ENCODE results near the gene HEATR5B.

The HEATR5B gene

GRCh38 chr2:36963106-36963505 is 121.1 kb downstream of the HEATR5B start:
- Histone ChIP-seq H3K9me3 (replicated peaks; ENCODE audit: insufficient read depth, low read length) (no peaks in the 10 kb centered on the region), H3K4me3 (ENCODE audit: low read length) (no peak overlapping the region), H3K9ac (ENCODE audit: low read length) (no peak overlapping the region), H3K36me3 (replicated peaks; ENCODE audit: insufficient read depth, low read length) (no peaks in the 10 kb centered on the region; the same call in 1 of the 2 replicates), H3K79me2 (ENCODE audit: low read length) (peaks cover 62% of the 10 kb centered on the region), H3K4me1 (ENCODE audit: low read length) (peaks cover 17% of the 10 kb centered on the region), H3K4me2 (ENCODE audit: low read depth, low read length) (no peak overlapping the region), H3K9me2 (replicated peaks; ENCODE audit: insufficient read depth, low read length) (no peaks in the 10 kb centered on the region), H3K27me3 (replicated peaks; ENCODE audit: insufficient read depth, low read length) (no peaks in the 10 kb centered on the region), H4K20me1 (ENCODE audit: insufficient read depth, low read length) (no peaks in the 10 kb centered on the region), H2AFZ (ENCODE audit: low read length) (no peak overlapping the region), H3K27ac (ENCODE audit: low read length) (no peak overlapping the region), H3F3A (ENCODE audit: insufficient read depth, low read length) (peaks cover 19% of the 10 kb centered on the region)
- no peak for TF ChIP-seq EZH2 (optimal IDR thresholded peaks at IDR 0.05; ENCODE audit: low read depth, low read length)
- no peak for TF ChIP-seq EZH2phosphoT487 (IDR thresholded peaks at IDR 0.05; ENCODE audit: low read length)
- TF ChIP-seq CTCF (IDR thresholded peaks at IDR 0.05; ENCODE audit: low read length), result no peak
- no peak for DNase-seq

GRCh38 chr2:36960773-36961172 is 123.4 kb downstream of the HEATR5B start:
- no peaks in the 10 kb centered on the region for H3K27me3 ChIP-seq (replicated peaks; ENCODE audit: insufficient read depth, low read length)
- H2AFZ ChIP-seq (ENCODE audit: low read length), result no peak overlapping the region
- H3K4me3 ChIP-seq (ENCODE audit: low read length), result no peak overlapping the region
- no peak overlapping the region for H3K27ac ChIP-seq (ENCODE audit: low read length)
- H4K20me1 ChIP-seq (ENCODE audit: insufficient read depth, low read length), result no peaks in the 10 kb centered on the region
- H3K9me3 ChIP-seq (replicated peaks; ENCODE audit: insufficient read depth, low read length), result no peaks in the 10 kb centered on the region
- no peak for DNase-seq
- H3K4me1 ChIP-seq (ENCODE audit: low read length), result peaks cover 10% of the 10 kb centered on the region
- H3K9ac ChIP-seq (ENCODE audit: low read length), result no peak overlapping the region
- TF ChIP-seq CTCF (IDR thresholded peaks at IDR 0.05; ENCODE audit: low read length) (no peak), EZH2 (optimal IDR thresholded peaks at IDR 0.05; ENCODE audit: low read depth, low read length) (no peak)
- peaks cover 76% of the 10 kb centered on the region for H3K79me2 ChIP-seq (ENCODE audit: low read length)
- H3K4me2 ChIP-seq (ENCODE audit: low read depth, low read length), result no peak overlapping the region
- H3F3A ChIP-seq (ENCODE audit: insufficient read depth, low read length), result peaks cover 10% of the 10 kb centered on the region
- H3K36me3 ChIP-seq (replicated peaks; ENCODE audit: insufficient read depth, low read length), result no peaks in the 10 kb centered on the region; the same call in 1 of the 2 replicates
- no peaks in the 10 kb centered on the region for H3K9me2 ChIP-seq (replicated peaks; ENCODE audit: insufficient read depth, low read length)

GRCh38 chr2:36960005-36960675 is 124.0 kb downstream of the HEATR5B start:
- Histone ChIP-seq H3K27ac (ENCODE audit: low read length) (no peak overlapping the region), H3K4me3 (ENCODE audit: low read length) (no peak overlapping the region), H3K27me3 (replicated peaks; ENCODE audit: insufficient read depth, low read length) (no peaks in the 10 kb centered on the region), H3K4me2 (ENCODE audit: low read depth, low read length) (no peak overlapping the region), H3K4me1 (ENCODE audit: low read length) (peaks cover 10% of the 10 kb centered on the region), H3K9ac (ENCODE audit: low read length) (no peak overlapping the region), H3F3A (ENCODE audit: insufficient read depth, low read length) (peaks cover 4% of the 10 kb centered on the region), H2AFZ (ENCODE audit: low read length) (no peak overlapping the region), H3K79me2 (ENCODE audit: low read length) (peaks cover 76% of the 10 kb centered on the region), H3K36me3 (replicated peaks; ENCODE audit: insufficient read depth, low read length) (no peaks in the 10 kb centered on the region; the same call in 1 of the 2 replicates), H3K9me3 (replicated peaks; ENCODE audit: insufficient read depth, low read length) (no peaks in the 10 kb centered on the region), H3K9me2 (replicated peaks; ENCODE audit: insufficient read depth, low read length) (no peaks in the 10 kb centered on the region), H4K20me1 (ENCODE audit: insufficient read depth, low read length) (no peaks in the 10 kb centered on the region)
- DNase-seq, result no peak
- TF ChIP-seq EZH2 (optimal IDR thresholded peaks at IDR 0.05; ENCODE audit: low read depth, low read length) (no peak), EZH2phosphoT487 (IDR thresholded peaks at IDR 0.05; ENCODE audit: low read length) (no peak), CTCF (IDR thresholded peaks at IDR 0.05; ENCODE audit: low read length) (no peak)
